Measurements from ENCODE around the gene LRRC73. TPM values are rescaled to one million over a fixed set of nuclear protein-coding genes. Genes with fewer than 3 reads are reported as not detected.
A peak's percentile ranks its signal among the peaks of the same experiment; 100 is the strongest.

Gene LRRC73
- total and polyA plus RNA-seq, 9 of the 15 experiments (the other 6 are each of a cell fraction or from before 2014, with no cell fraction given), result 0.07 to 0.55 (median 0.16) TPM; not detected in 3

DNA sequence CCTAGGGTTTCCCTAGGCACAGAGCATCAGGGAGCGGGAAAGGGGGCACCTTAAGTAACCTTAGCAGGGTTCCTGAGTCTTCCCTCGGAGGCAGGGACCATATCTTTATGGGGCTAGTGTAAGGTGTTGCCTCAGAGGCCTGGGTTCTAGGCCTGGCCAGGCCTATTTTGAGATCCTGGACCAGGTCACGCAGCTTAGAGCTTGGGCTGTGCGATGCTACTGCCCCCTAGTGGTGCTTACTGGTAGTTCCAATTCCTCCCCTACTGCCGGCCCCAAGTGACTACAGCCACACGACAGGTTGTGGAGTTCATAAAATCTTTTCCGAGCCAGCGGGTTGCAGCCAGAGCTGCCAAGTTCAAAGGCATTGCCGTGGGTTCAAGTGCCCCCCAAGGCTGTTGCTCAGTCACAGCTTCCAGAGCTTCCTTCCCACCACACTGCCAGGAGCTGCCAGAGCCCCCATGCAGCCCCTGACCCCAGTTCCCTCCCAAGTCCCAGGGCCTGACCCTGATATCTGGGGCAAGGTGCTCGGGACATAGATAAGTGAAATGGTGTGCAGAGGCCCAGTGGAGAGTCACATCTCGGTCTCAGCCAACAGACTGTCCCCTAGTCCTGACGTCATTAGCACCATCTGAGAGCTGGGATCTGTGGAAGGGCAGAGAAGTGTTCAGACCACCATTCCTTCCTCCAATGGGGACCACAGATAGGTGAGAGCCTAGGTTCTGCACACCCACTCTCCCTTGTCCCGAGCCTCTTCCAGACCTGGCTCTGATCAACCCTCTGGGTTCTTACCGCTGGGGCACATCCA lies 3.3 kb downstream of the LRRC73 start (continued):
- TF ChIP-seq, protein P1, sequence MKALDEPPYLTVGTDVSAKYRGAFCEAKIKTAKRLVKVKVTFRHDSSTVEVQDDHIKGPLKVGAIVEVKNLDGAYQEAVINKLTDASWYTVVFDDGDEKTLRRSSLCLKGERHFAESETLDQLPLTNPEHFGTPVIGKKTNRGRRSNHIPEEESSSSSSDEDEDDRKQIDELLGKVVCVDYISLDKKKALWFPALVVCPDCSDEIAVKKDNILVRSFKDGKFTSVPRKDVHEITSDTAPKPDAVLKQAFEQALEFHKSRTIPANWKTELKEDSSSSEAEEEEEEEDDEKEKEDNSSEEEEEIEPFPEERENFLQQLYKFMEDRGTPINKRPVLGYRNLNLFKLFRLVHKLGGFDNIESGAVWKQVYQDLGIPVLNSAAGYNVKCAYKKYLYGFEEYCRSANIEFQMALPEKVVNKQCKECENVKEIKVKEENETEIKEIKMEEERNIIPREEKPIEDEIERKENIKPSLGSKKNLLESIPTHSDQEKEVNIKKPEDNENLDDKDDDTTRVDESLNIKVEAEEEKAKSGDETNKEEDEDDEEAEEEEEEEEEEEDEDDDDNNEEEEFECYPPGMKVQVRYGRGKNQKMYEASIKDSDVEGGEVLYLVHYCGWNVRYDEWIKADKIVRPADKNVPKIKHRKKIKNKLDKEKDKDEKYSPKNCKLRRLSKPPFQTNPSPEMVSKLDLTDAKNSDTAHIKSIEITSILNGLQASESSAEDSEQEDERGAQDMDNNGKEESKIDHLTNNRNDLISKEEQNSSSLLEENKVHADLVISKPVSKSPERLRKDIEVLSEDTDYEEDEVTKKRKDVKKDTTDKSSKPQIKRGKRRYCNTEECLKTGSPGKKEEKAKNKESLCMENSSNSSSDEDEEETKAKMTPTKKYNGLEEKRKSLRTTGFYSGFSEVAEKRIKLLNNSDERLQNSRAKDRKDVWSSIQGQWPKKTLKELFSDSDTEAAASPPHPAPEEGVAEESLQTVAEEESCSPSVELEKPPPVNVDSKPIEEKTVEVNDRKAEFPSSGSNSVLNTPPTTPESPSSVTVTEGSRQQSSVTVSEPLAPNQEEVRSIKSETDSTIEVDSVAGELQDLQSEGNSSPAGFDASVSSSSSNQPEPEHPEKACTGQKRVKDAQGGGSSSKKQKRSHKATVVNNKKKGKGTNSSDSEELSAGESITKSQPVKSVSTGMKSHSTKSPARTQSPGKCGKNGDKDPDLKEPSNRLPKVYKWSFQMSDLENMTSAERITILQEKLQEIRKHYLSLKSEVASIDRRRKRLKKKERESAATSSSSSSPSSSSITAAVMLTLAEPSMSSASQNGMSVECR (CRISPR knock-in tag; IDR thresholded peaks at IDR 0.05), result no peak
- TF ChIP-seq CCAR2 (IDR thresholded peaks at IDR 0.05; ENCODE audit: low read depth, low read length) (no peak), ZNF274 (IDR thresholded peaks at IDR 0.05; ENCODE audit: borderline replicate concordance, low read depth, low read length) (no peak), MEIS2 (IDR thresholded peaks at IDR 0.05; ENCODE audit: partially characterized antibody) (no peak), CEBPG (CRISPR knock-in tag; IDR thresholded peaks at IDR 0.05) (no peak), CEBPG (tag; conservative IDR thresholded peaks at IDR 0.05 in 1 of 2, IDR thresholded peaks at IDR 0.05 in 1 of 2) (no peak), ZNF212 (CRISPR knock-in tag; IDR thresholded peaks at IDR 0.05) (no peak), ZNF785 (CRISPR knock-in tag; IDR thresholded peaks at IDR 0.05) (no peak), SAP30 (IDR thresholded peaks at IDR 0.05; ENCODE audit: borderline replicate concordance, insufficient read depth, low read depth, low read length, poor library complexity, severe bottlenecking) (no peak), CHD4 (IDR thresholded peaks at IDR 0.05; ENCODE audit: insufficient read depth, insufficient replicate concordance, low read depth, low read length, poor library complexity, severe bottlenecking) (no peak), ZNF75A (CRISPR knock-in tag; IDR thresholded peaks at IDR 0.05) (no peak), TAF1 (IDR thresholded peaks at IDR 0.05; ENCODE audit: control insufficient read depth, extremely low read depth, insufficient read depth, low read length, severe bottlenecking) (no peak), RFX5 (IDR thresholded peaks at IDR 0.05; ENCODE audit: low read depth, low read length) (no peak), STAG1 (CRISPR knock-in tag; IDR thresholded peaks at IDR 0.05; ENCODE audit: borderline replicate concordance) (peak; percentile 82), DIDO1 (tag; IDR thresholded peaks at IDR 0.05; ENCODE audit: low read depth) (no peak), TCFL5 (CRISPR knock-in tag; conservative IDR thresholded peaks at IDR 0.05) (no peak), SRSF9 (IDR thresholded peaks at IDR 0.05; ENCODE audit: borderline replicate concordance, low read depth, low read length) (no peak), RAD21 (CRISPR knock-in tag; conservative IDR thresholded peaks at IDR 0.05 in 1 of 2, IDR thresholded peaks at IDR 0.05 in 1 of 2) (peak; percentile 85 to 91), FOXP1 (CRISPR knock-in tag; IDR thresholded peaks at IDR 0.05) (no peak), KLF13 (tag; IDR thresholded peaks at IDR 0.05; ENCODE audit: borderline replicate concordance, low read depth) (no peak), DACH1 (IDR thresholded peaks at IDR 0.05; ENCODE audit: partially characterized antibody) (no peak), CBFA2T2 (conservative IDR thresholded peaks at IDR 0.05) (no peak), CC2D1A (IDR thresholded peaks at IDR 0.05) (no peak; the same call in 1 of the 2 replicates), ZNF197 (CRISPR knock-in tag; IDR thresholded peaks at IDR 0.05; ENCODE audit: low read depth) (no peak), RBM25 (IDR thresholded peaks at IDR 0.05; ENCODE audit: low read depth, low read length, severe bottlenecking) (no peak)

Data from K562 (cell line).